ENCODE measurements around the gene NRK. TPM values are rescaled to one million over a fixed set of nuclear protein-coding genes. Genes with fewer than 3 reads are reported as not detected.

Gene NRK
- total RNA-seq, 1 experiment from 2014 or later, result 0.05 TPM

GRCh38 chrX:105999294-105999693 lies 177.0 kb downstream of the NRK start:
- intact Hi-C loops (cut with micrococcal nuclease), result no loop called here
- Histone ChIP-seq H3K9me2 (ENCODE audit: insufficient read depth) (no peaks in the 10 kb centered on the region), H3K27ac (ENCODE audit: low read depth, low read length) (no peak overlapping the region), H3K27me3 (ENCODE audit: insufficient read depth, low read length) (no peaks in the 10 kb centered on the region), H3K36me3 (ENCODE audit: control insufficient read depth in 1 of 2, insufficient read depth in 2 of 2, low read length in 2 of 2) (no peaks in the 10 kb centered on the region), H3K4me3 (replicated peaks in 1 of 2; ENCODE audit: low read depth in 1 of 2, low read length in 2 of 2) (no peak overlapping the region), H3K9ac (ENCODE audit: low read length) (no peak overlapping the region), H2AFZ (ENCODE audit: low read depth, low read length, poor library complexity, severe bottlenecking) (no peak overlapping the region), H3K4me1 (ENCODE audit: control insufficient read depth in 1 of 2, insufficient read depth in 2 of 2, low read length in 2 of 2) (no peaks in the 10 kb centered on the region), H3K4me2 (ENCODE audit: low read length) (no peak overlapping the region), H3K9me3 (ENCODE audit: control insufficient read depth in 1 of 2, insufficient read depth in 1 of 2, low read depth in 1 of 2, low read length in 2 of 2) (no peaks in the 10 kb centered on the region), H4K20me1 (ENCODE audit: insufficient read depth) (no peaks in the 10 kb centered on the region), H3K79me2 (ENCODE audit: insufficient read depth, low read length) (no peaks in the 10 kb centered on the region)
- no TSS peak for BruUV-seq (replicated peaks)
- ChIA-PET POLR2A (no interaction called here), CTCF (no interaction called here), RAD21 (ENCODE audit: low non-redundant PET in 1 of 2, low total read pairs in 2 of 2, uncharacterized antibody in 2 of 2, unreplicated experiment in 2 of 2) (no interaction called here)
- no peak for DNase-seq (ENCODE audit: low read depth, low spot score)
- ATAC-seq, result no peak
- TF ChIP-seq ZFX (IDR thresholded peaks at IDR 0.05) (no peak), SRF (IDR thresholded peaks at IDR 0.05; ENCODE audit: low read depth) (no peak), EZH2phosphoT487 (IDR thresholded peaks at IDR 0.05; ENCODE audit: borderline replicate concordance) (no peak), EGR1 (IDR thresholded peaks at IDR 0.05; ENCODE audit: low read depth) (no peak), TCF7L2 (IDR thresholded peaks at IDR 0.05; ENCODE audit: borderline replicate concordance, extremely low read depth, insufficient read depth, insufficient read length) (no peak), FOSL1 (IDR thresholded peaks at IDR 0.05; ENCODE audit: low read depth) (no peak), POLR2A (IDR thresholded peaks at IDR 0.05; ENCODE audit: borderline replicate concordance, extremely low read depth, insufficient read depth, insufficient read length) (no peak), JUND (IDR thresholded peaks at IDR 0.05) (no peak), SIN3A (IDR thresholded peaks at IDR 0.05; ENCODE audit: low read depth) (no peak), ATF3 (IDR thresholded peaks at IDR 0.05) (no peak), MAX (IDR thresholded peaks at IDR 0.05) (no peak), ELF1 (IDR thresholded peaks at IDR 0.05; ENCODE audit: borderline replicate concordance, low read depth) (no peak), ZNF274 (IDR thresholded peaks at IDR 0.05; ENCODE audit: low read depth, low read length) (no peak), RAD21 (IDR thresholded peaks at IDR 0.05; ENCODE audit: low read depth) (no peak), SP1 (IDR thresholded peaks at IDR 0.05; ENCODE audit: low read depth) (no peak)
- TF ChIP-seq, protein P1, sequence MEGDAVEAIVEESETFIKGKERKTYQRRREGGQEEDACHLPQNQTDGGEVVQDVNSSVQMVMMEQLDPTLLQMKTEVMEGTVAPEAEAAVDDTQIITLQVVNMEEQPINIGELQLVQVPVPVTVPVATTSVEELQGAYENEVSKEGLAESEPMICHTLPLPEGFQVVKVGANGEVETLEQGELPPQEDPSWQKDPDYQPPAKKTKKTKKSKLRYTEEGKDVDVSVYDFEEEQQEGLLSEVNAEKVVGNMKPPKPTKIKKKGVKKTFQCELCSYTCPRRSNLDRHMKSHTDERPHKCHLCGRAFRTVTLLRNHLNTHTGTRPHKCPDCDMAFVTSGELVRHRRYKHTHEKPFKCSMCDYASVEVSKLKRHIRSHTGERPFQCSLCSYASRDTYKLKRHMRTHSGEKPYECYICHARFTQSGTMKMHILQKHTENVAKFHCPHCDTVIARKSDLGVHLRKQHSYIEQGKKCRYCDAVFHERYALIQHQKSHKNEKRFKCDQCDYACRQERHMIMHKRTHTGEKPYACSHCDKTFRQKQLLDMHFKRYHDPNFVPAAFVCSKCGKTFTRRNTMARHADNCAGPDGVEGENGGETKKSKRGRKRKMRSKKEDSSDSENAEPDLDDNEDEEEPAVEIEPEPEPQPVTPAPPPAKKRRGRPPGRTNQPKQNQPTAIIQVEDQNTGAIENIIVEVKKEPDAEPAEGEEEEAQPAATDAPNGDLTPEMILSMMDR (IDR thresholded peaks at IDR 0.05 in 2 of 3, conservative IDR thresholded peaks at IDR 0.05 in 1 of 3; ENCODE audit: borderline replicate concordance in 1 of 3, insufficient read depth in 1 of 3, low read depth in 2 of 3, low read length in 2 of 3), result no peak
- TF ChIP-seq, protein P2, sequence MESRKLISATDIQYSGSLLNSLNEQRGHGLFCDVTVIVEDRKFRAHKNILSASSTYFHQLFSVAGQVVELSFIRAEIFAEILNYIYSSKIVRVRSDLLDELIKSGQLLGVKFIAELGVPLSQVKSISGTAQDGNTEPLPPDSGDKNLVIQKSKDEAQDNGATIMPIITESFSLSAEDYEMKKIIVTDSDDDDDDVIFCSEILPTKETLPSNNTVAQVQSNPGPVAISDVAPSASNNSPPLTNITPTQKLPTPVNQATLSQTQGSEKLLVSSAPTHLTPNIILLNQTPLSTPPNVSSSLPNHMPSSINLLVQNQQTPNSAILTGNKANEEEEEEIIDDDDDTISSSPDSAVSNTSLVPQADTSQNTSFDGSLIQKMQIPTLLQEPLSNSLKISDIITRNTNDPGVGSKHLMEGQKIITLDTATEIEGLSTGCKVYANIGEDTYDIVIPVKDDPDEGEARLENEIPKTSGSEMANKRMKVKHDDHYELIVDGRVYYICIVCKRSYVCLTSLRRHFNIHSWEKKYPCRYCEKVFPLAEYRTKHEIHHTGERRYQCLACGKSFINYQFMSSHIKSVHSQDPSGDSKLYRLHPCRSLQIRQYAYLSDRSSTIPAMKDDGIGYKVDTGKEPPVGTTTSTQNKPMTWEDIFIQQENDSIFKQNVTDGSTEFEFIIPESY (IDR thresholded peaks at IDR 0.05; ENCODE audit: extremely low read depth, insufficient replicate concordance, low read length), result no peak
